HK-2 (cell line): ENCODE measurements around the gene KIF2A.

ENCODE experiments used
- DNase-seq: peaks from one replicate; pipeline ENCODE4 v3.0.0-alpha.2; 2018; ENCODE audit not compliant: unreplicated experiment

KIF2A gene

DNA sequence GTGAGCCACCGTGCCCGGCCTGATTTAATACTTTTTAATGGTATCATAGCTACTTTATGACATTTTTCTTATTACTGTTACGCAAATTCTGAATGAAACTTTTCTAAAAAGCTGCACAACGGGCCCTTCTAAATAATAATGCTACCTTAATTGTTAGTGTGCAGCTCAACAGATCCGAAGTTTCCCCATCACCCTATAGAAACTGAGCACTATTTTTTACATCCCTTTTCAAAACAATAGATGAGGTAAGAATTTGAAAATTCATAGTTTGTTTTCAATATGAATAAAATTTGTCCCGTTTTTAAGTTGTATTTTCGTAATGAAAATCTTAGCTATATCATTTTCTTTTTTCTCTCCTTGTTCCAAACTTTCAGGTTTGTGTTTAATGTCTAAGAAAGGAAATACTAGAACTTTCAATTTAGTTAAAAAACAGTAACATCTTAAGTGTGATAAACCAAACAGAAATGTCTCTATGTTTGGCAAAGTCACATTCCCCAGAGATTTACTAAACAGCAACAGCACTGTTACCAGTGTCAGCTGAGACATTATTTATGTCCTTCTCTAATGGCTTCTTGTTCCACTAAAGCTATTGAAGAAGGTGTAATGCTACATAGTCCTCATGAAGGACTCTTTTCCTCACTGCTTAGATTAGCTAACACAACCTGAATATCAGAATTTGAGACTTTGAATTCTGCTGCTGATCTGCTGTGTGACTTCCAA lies 22.9 kb downstream of the KIF2A start:
- no peak for DNase-seq

DNA sequence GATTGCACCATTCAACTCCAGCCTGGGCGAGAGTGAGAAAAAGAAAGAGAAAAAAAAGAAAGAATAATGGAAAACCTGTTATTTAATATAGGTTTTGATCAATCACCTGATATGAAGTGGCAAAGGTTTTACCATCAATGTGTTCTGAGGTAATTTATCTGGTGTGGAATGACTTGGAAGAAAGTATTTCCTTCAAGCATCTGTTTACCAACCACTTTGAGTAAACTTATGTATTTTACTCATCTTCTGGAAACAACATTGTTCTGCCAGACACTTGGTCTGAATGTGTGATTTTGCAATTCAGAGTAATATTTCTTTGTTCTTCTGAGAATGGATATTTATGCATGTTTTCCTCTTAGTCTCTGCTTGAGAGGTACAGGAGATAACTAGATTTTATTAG lies 24.3 kb downstream of the KIF2A start:
- no peak for DNase-seq

DNA sequence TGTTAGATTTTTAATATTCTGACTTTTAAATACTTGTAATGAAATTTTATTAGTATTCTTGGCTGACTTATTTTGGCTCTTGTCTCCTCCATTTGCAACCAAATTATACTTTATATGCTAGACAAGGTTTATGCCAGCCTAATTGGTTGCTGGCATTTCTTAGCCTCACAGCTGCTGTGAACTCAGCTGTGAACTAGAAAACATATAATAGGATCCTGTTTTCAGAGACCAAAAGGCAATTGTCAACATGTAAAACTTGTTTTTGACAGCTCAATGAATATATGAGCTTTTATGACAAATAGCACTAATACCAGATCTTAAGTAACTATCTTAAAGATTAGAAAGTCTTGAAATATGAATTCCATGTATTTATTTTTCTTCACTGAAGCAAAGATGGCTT lies 25.9 kb downstream of the KIF2A start:
- no peak for DNase-seq

DNA sequence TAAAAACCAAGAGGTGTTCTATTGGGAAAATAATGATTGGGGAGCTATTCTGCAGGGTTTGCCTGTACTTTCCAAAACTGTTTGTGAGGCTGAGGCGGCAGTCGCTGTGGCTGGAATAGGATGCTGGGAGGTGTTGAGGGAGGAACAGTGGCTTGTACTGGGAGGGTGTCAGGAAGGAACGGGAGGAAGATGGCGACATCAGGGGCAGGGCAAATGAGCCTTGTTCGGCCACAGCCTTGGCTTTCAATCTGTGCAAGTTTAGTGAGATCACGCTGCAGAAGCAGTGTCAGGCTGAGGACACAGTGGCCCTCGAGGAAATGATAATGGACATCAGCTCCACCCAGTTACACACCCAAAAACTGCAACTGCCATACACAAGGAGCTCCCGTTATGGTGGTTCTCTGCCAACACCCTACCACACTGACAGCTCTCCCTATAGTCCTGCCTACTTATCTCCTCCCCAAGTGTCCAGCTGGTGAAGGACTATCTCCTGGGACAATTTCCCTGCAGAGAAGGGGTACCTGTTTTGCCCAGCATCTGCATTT lies 27.3 kb downstream of the KIF2A start:
- DNase-seq, result no peak

DNA sequence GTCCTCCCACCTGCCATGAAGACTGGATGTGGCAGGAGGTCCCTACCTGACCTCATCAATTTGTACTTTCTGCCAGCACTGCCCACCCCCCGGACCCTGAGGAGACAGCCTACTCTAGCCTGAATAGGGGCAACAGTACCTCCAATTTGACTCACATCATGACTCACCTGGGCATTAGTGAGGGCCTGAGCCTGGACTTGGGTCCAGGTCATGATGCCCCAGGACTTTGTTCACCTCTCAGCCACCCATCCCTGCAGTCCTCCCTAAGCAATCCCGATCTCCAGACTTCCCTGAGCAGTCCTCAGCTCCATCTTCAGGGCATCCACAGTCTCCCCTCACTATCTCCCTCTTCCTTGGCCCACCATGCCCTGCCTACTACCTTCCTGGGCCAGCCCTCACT lies 28.1 kb downstream of the KIF2A start:
- DNase-seq, result no peak

DNA sequence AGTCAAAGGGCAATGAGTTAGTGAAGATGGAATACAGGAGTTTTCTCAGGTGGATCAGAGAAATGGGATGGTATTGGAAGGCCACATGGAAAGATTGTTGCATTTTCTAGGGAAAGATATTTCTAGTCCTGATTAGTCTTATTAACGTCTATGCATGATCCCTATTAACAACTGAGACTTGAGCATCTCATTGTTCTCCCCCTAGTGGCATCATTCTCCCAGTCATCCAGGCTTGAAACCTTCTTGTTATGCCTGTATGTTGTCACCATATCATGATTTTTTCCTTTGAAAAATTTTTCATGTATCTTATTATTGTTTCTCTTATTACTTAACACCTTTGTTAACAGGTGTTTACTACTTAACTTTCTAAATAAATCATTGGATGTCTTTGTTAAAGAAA lies 34.4 kb downstream of the KIF2A start:
- no peak for DNase-seq

DNA sequence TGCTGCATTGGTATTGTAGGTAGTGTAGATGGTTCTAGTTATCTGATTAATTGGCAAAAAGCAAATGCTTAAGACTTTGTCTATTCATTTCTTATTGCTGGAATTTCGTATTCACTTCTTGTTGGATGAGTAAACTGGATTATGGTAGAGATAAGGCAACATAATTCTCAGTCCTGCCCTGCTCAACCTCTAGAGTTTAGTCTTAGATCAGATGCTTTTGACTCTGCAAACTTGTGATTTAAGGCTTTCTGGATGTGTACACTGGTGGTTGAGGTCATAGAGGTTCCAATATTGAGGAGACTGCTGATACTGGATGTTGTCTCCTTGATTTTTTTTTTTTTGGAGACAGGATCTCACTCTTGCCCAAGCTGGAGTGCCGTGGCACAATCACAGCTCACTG lies 35.0 kb downstream of the KIF2A start:
- DNase-seq, result no peak

DNA sequence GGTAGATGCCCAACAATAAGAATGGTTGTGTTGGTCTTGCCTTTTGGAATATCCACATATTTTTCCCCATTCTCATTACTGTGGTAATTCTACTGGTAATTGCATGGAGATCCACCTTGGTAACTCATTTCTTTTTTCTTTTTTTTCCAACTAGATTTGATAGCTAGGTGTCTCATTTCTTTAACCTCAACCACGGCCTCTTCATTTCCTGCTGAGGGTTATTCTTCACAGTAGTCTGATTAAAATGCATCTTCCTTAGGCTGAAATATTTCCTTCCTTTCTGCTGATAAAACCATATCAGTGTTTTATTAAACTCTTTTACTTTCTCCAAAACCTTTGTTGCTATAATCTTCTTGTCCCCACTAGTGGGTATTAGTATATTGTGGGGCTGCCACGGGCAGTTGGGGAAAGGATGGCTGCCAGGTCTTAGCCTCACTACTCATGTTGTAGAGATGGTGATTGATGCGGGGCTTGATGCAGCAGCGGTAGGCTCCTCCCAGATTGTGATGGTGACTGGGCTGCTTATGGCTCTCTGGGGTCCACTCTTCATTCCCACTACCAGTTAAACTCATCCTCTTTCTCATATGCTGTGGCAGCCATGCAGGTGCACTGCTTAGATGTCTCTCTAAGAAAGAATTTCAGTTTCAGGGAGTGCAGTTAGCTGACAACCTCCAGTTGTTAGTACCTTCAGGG lies 35.9 kb downstream of the KIF2A start:
- DNase-seq, result no peak

DNA sequence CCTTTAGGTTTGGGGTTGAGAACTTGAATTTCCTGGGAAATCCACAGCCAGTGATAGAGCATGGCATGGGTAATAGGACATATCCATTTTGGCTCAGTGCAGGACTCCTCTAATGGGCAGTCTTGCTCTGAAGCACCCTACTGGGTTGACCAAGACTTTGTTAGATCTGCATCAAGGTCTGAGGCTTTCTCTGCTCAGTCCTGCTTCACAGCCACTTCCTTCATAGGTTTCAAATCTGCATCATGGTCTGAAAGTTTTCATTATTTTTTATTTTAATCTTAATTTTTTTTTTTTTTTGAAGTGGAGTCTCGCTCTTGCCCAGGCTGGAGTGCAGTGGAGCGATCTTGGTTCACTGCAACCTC lies 36.5 kb downstream of the KIF2A start:
- no peak for DNase-seq

DNA sequence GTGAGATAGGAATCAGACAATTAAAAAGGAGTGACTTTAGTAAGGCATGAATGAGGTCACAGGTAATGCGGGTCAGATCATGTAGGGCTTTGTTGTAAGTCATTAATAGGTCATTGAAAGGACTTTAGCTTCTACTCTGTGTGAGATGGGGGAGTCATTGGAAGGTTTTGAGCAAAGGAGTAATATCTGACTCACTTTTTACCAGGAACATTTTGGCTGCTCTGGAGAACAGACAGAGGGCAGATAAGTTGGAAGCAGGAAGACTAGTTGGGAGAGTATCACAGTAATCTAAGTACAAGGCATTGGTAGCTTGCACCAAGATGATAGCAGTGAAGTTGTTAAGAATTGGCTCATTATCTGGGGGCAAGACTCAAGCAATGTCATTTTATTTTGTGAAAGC lies 37.4 kb downstream of the KIF2A start:
- DNase-seq, result no peak

DNA sequence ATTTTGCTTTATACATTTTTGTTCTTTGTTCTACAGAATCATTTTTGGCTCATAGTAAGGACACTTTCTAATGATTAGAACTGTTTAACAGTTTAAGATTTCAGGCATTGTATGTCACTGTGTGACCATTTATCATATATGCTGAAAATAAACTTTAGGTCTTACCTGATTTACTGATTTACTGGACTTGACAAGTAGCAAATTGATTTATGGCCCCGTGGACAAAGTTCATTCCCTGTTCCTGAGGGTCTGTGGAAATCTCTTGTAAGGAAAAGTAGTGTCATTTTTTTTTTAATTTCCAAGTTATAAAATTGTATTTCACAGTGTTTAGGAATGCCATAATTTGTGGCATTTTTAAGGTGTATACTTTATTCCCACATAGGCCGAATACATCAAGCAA lies 40.7 kb downstream of the KIF2A start:
- DNase-seq, result no peak

DNA sequence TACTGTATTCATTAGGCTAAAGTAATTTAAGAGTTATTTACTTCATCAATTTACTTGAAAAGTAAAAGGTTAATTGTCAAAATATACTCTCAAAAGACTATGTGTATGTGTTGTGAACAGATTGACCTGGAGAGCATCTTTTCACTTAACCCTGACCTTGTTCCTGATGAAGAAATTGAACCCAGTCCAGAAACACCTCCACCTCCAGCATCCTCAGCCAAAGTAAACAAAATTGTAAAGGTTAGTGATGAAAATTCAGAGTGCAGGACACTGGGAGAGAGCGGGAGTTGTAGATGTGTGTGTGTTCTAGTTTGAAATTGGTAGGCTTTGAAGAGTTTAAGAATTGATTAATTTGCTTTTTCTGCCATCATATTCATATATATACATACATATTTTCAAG lies 41.9 kb downstream of the KIF2A start:
- no peak for DNase-seq

DNA sequence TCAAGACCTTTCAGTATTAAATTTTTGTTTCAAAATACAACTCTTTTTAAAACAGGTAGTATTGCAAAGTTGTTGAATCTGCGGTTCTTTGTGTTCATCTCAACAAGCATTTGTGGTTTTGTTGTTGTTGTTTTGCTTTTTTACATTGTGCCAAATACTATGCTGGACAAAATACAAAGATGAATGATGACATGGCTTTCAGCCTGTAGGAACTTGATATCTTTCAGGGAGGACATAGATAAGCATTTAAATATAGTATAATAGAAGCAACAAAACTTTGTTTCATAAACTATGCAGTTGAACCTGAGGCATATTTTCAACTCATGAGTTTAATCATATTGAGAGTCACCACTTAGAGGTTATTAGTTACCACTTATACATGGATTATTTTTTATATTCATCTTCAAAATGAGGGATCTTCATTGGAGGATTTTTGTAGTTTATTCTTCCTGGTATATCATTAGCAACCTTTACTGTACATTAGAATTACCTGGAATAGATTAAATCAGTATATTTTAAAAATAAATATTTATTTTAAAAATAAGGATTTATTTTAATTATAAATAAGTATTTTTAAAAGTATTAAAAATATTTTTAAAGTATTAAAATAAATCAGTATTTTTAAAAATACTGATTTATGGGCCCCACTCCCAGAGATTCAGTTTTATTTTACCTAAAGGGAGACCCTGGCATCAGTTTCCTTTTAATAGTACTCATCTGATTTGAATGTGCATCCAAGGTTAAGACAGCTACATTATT lies 42.9 kb downstream of the KIF2A start:
- no peak for DNase-seq

DNA sequence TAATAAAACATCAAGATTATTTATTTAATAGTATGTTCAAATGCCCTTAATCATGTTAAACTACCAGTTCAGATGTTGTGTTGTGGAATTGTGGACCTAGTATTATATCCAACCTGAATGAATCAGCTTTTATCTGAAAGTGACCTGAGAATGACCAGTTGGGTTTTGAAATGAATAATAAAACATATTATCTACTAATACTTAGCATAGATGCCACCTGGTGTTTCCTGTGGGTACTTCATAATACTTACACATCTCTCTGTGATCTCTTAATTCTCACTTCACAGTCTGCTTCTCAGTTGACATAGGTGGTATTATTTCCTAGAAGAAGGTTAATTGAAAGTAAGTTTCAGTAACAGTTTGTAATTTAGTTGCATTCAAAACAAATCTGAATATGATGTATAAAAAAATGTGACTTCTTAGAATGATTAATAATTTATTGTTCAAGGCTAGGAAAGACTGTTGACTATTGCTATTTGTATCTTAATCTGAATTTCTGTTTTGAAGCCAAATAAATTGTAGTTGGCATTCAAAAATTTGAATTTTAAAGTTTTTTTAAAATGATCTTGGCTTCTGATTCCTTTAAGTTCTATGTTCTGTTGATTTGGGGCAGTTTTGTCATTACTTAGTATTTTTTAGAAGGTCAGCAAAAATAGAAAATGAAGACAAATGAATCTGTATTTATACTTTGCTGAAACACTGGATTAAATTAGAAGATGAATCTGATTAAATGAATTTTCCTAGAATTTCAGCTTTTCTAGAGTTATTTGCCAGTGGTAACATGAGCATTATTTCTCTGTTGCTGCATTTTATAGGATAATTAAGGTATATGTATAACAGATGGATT lies 48.2 kb downstream of the KIF2A start:
- DNase-seq, result no peak

DNA sequence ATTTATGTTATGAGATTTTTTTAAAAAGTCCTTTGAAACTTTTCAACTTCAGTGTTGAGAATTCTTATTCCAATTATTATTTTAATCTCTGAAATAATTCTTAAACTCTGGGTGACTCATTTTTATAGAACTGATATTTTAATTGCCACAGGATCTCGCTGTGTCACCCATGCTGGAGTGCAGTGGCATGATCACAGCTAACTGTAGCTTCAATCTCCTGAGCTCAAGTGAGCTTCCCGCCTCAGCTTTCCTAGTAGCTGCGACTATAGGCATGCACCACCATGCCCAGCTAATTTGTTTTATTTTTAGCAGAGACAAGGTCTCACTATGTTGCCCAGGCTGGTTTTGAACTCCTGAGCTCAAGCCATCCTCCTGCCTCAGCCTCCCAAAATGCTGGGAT lies 56.7 kb downstream of the KIF2A start:
- DNase-seq, result no peak

DNA sequence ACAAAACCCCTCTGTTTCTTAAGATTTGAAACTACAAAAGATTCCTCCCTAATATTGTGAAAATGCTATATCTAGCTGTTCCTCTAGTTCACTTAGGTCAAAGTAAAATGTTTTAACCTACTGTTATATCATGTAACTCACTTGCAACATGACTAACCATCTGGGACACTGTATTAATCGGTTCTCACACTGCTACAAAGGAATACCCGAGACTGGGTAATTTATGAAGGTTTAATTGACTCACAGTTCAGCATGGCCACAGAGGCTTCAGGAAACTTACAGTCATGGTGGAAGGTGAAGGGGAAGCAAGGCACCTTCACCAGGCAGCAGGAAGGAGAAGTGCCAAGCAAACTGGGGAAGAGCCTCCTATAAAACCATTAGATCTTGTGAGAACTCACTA lies 63.0 kb downstream of the KIF2A start:
- DNase-seq, result no peak

DNA sequence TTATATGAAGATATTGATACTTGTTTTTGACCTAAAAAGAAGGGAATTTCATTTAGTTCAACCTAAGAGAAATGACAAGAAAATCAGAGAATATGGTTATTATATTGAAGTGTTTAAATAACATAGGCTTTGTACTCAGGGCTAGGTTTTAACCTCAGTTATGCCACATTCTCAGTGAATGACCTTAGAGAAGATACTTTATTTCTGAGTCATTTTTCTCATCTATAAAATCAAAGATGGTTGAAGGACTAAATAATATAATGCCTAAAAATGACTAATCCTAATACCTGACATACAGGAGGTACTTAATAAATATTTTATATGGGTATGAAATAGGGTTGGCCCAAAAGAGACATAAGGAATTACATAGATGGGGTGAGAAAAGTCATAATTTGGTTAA lies 65.4 kb downstream of the KIF2A start:
- DNase-seq, result no peak

DNA sequence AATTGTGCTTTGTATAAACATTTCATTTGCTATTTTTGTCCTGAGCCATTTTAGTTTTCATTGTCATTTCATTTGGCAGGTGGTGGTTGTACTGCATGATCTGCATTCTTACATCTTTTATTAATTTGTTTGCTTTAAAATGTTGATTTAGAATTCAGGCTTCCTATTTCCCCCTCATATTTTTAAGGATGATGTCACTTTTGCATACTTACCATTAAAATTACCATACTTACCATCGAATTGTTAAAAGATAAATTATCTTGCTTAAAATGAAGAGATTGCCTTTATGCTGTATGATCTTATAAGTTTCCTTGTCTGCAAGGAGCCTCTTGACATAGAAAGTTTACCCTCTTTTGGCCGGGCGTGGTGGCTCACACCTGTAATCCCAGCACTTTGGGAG lies 66.6 kb downstream of the KIF2A start:
- DNase-seq, result no peak

DNA sequence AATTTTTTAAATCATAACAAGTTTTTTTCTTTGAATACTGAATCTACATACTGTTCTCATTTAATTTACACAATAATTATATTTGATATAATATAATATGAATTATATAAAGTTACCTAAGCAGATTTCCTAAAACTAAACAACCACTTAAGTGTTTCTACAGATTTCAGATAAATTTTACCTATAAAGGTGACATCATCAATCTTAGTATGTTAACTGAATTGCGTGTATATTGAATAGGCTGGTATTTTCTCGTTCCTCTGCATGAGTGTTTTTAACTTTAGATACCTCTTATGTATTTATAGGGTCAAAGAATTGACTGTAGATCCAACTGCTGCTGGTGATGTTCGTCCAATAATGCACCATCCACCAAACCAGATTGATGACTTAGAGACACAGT lies 67.4 kb downstream of the KIF2A start:
- DNase-seq, result no peak

DNA sequence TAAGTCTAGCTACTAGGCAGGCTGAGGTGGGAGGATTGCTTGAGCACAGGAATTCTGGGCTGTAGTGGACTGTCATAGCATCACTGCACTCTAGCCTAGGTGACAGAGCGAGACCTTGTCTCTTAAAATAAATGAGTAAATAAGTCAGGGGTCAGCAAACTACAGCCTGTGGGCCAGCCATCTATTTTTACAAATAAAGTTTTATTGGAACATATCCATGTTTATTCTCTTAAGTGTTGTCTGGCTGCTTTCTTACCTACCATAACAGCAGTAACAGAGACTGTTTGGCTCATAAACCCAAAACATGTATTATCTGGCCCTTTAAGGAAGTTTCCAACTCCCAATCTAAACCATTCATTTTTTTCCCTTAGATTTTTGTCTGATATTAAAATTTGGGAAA lies 68.1 kb downstream of the KIF2A start:
- DNase-seq, result no peak

DNA sequence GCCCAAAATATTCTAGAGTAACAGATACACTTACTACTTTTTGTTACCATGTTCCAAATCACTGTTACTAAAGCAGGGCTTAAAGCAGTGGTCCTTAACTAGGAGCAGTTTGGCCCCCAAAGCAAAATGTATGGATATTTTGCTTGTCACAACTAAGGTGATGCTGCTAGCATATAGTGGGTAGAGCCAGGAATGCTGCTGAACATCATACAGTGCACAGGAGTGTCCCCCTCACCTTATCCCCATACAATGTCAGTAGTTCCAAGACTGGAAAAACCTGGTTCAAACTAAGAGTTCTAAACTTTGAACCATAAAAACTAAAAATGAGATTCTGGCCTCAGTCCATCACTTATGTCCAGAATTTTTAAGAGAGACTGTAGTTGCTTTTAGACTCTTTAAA lies 69.6 kb downstream of the KIF2A start:
- no peak for DNase-seq

DNA sequence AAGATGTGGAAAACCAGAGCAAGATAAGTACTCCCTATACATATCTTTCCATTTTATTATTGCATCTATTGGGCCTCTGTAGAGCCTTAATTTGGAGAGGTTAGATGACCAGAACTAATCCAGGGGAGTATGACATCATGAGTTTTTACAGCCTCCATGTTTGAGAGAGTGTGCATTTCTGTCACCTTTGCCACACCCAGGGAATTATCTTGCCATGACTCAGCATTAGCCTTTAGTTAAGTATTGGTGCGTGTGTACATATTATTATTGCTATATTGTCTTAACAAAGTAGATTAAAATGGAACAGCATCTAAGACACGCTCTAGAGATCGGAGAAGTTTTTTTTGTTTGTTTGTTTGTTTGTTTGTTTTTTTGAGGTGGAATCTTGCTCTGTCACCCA lies 70.1 kb downstream of the KIF2A start:
- no peak for DNase-seq
